ENCODE data around the gene SLMAP. TPM values are rescaled to one million over a fixed set of nuclear protein-coding genes. Genes with fewer than 3 reads are reported as not detected.

Gene SLMAP
- total and polyA plus RNA-seq, 2 of the 4 experiments (the other 2 are of a cell fraction), result 15.5 to 26.5 TPM

DNA sequence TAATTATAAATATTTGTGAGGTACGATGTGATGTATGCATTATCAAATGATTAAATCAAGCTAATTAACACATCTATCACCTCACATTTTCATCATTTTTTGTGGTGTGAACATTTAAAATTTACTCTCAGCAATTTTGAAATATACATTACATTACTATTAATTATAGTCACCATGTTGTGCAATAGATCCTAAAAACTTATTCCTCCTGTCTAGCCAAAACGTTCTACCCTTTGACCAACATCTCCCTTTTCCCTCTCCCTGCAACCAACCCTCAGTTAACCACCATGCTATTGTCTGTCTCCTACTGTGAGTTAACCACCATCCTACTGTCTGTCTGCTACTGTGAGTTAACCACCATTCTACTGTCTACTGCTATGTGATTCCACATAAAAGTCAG lies 20.7 kb upstream of the SLMAP start:
- H3K4me3 ChIP-seq (ENCODE audit: insufficient read depth, low read depth, low read length), result no peak overlapping the region
- H3K36me3 ChIP-seq (ENCODE audit: control insufficient read depth, insufficient read depth, low read length), result no peaks in the 10 kb centered on the region
- H2BK120ac ChIP-seq (ENCODE audit: low read depth, low read length), result no peak overlapping the region
- 71% methylated on average over 1 of the region's 2 CpGs; no CpG with 5 or more reads in 1 of the 2 experiments for WGBS, 2 experiments (ENCODE audit: extremely low coverage in 2 of 2, insufficient read length in 1 of 2)
- H3K4ac ChIP-seq (ENCODE audit: low read depth, low read length), result no peak overlapping the region
- H4K8ac ChIP-seq (ENCODE audit: low read depth in 2 of 2, low read length in 2 of 2), result no peak overlapping the region
- H3K23ac ChIP-seq (ENCODE audit: low read depth, low read length), result no peak overlapping the region
- H3K9me1 ChIP-seq (ENCODE audit: insufficient read depth, low read length), result no peaks in the 10 kb centered on the region; the same call in 1 of the 2 replicates
- ATAC-seq (ENCODE audit: low read depth) (no peak), DNase-seq (no peak)
- no peaks in the 10 kb centered on the region for H3K27me3 ChIP-seq (ENCODE audit: control insufficient read depth, insufficient read depth, low read length)
- no peak overlapping the region for H4K91ac ChIP-seq (ENCODE audit: insufficient read depth, low read depth, low read length)
- no peak overlapping the region for H2AK9ac ChIP-seq (replicated peaks; ENCODE audit: low read depth, low read length, poor library complexity)
- H3K14ac ChIP-seq (replicated peaks; ENCODE audit: low read depth, low read length), result no peak overlapping the region
- no peaks in the 10 kb centered on the region for H3K9me3 ChIP-seq (ENCODE audit: control insufficient read depth, insufficient read depth, low read length)
- H2BK20ac ChIP-seq (ENCODE audit: low read depth, low read length), result no peak overlapping the region
- TF ChIP-seq RCOR1 (IDR thresholded peaks at IDR 0.05; ENCODE audit: insufficient replicate concordance, low read length), result no peak
- peak; percentile 67 for TF ChIP-seq CEBPB (IDR thresholded peaks at IDR 0.05; ENCODE audit: low read depth, low read length)
- TF ChIP-seq CHD1 (IDR thresholded peaks at IDR 0.05; ENCODE audit: low read depth, low read length), result no peak
- TF ChIP-seq BHLHE40 (IDR thresholded peaks at IDR 0.05; ENCODE audit: low read depth, low read length), result no peak
- dilution Hi-C loops (cut with HindIII; ENCODE audit: low sequenced_read_pairs, unreplicated experiment) (no loop called here), in situ Hi-C loops (cut with MboI; ENCODE audit: low sequenced_read_pairs) (no loop called here), intact Hi-C loops (cut with micrococcal nuclease) (no loop called here)
- no peaks in the 10 kb centered on the region for H4K20me1 ChIP-seq (ENCODE audit: insufficient read depth, low read length)
- no peak overlapping the region for H2AK5ac ChIP-seq (ENCODE audit: low read depth, low read length)
- H3K79me1 ChIP-seq (ENCODE audit: low read depth in 1 of 2, low read length in 2 of 2), result no peaks in the 10 kb centered on the region
- no peak overlapping the region for H3K4me2 ChIP-seq (ENCODE audit: low read depth, low read length)
- no peak overlapping the region for H3K18ac ChIP-seq (ENCODE audit: low read depth, low read length)
- no peak overlapping the region for H2BK15ac ChIP-seq (ENCODE audit: low read depth, low read length)
- BruUV-seq (replicated peaks), result no TSS peak
- CTCF ChIA-PET, result no interaction called here
- POLR2A ChIA-PET (ENCODE audit: unreplicated experiment), result no interaction called here
- H2AFZ ChIP-seq (replicated peaks; ENCODE audit: low read length, poor library complexity), result no peak overlapping the region
- no peak overlapping the region for H2BK5ac ChIP-seq (ENCODE audit: low read depth, low read length, poor library complexity, severe bottlenecking)
- no peak overlapping the region for H4K5ac ChIP-seq (ENCODE audit: low read depth, low read length)
- H3K4me1 ChIP-seq (ENCODE audit: control insufficient read depth, insufficient read depth, low read length), result peaks cover 2% of the 10 kb centered on the region; the same call in 1 of the 2 replicates
- H3K27ac ChIP-seq (ENCODE audit: insufficient read depth, low read length), result no peak overlapping the region
- no peak overlapping the region for H3K56ac ChIP-seq (ENCODE audit: extremely low read depth, insufficient read depth, low read length)
- H3K9ac ChIP-seq (ENCODE audit: low read depth, low read length), result no peak overlapping the region
